Lower leg skin (tissue), 4 donors: ENCODE results near the gene MUC5AC. TPM values are rescaled to one million over a fixed set of nuclear protein-coding genes. Genes with fewer than 3 reads are reported as not detected.

Experiments used
- DNase-seq, 2 donors: peaks; one replicate each; pipeline ENCODE4 v3.0.0-alpha.2; 2019; ENCODE audit warnings: low spot score in 2 of 2
- H3K4me3 ChIP-seq: fragments of 200-600 bp; sonication (generic); 2 replicates; pipeline ENCODE4 v1.5.1; 2017; ENCODE audit warnings: mild to moderate bottlenecking, low read depth; ENCODE audit not compliant: poor library complexity, severe bottlenecking
- POLR2A ChIP-seq, 2 donors: fragments of 450-650 bp; IDR thresholded peaks; one replicate each; pipeline ENCODE4 v1.6.1; 2016 to 2017; ENCODE audit warnings: antibody characterized with exemption in 2 of 2, mild to moderate bottlenecking in 1 of 2, moderate library complexity in 1 of 2
- WGBS, 2 donors: methylation state at CpG; one replicate each; pipeline ENCODE4 v1.1.5; 2018; 5-methylcytosine and 5-hydroxymethylcytosine counted together
- intact Hi-C: fragments of 100-400 bp; cut with DNase I; formaldehyde crosslinking; loops from one replicate; pipeline ENCODE4 v1.15.0; 2023; ENCODE audit warnings: low total_unique reads
- total RNA-seq, 4 donors: library from RNA; depleted of rRNA; stranded (reverse); fragments of >200 nt; gene quantifications; one replicate each; pipeline ENCODE4 v1.1.0, GENCODE V29; 2016
- TF ChIP-seq, protein P1 (sequence below), 3 donors: fragments of 450-650 bp; IDR thresholded peaks; one replicate each; pipeline ENCODE4 v1.5.1; 2016; ENCODE audit warnings: antibody characterized with exemption in 3 of 3, mild to moderate bottlenecking in 3 of 3, moderate library complexity in 2 of 3

The MUC5AC gene
- total RNA-seq, 4 donors from 2014 or later = 0.02 to 0.04 (median 0.03) TPM; not detected in 1

DNA sequence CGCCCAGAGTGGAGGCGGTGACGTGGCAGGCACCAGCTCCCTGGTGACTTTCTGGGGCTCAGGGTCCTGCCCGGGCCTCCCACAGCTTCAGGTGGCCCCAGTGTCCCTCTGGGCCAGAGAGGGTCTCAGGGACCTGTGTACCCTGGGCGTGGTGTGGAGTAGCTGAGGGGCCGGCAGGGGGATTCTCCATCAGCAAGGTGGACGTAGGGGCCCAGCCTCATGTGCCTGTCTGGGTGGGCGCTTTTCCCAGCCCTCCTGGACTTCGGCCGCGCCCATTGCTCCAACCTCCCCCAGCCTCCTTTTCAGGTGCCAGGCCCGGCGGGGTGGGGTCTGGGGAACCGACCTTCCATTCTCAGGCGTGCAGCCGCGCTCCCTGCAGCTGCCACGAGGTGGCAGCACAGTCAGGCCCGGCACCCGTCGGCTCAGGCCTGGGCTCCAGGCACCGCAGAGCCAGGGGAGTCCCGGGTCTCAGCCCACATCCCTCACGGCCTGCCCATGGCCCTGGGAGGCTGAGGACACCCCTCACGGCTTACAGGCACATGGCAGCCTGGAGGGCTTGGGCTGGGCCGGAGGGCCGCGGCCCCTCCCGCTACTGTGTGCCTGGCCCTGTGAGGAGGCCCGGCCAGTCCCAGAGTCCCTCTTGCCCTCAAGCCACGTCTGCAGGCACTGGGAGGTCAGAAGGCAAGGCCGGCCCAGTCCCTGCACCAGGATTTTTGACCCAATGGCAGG is 45.2 kb downstream of the MUC5AC start:
- DNase-seq = peak in 1 of 2 donors; percentile 89
- TF ChIP-seq POLR2A (IDR thresholded peaks at IDR 0.05) = no peak
- TF ChIP-seq, protein P1, sequence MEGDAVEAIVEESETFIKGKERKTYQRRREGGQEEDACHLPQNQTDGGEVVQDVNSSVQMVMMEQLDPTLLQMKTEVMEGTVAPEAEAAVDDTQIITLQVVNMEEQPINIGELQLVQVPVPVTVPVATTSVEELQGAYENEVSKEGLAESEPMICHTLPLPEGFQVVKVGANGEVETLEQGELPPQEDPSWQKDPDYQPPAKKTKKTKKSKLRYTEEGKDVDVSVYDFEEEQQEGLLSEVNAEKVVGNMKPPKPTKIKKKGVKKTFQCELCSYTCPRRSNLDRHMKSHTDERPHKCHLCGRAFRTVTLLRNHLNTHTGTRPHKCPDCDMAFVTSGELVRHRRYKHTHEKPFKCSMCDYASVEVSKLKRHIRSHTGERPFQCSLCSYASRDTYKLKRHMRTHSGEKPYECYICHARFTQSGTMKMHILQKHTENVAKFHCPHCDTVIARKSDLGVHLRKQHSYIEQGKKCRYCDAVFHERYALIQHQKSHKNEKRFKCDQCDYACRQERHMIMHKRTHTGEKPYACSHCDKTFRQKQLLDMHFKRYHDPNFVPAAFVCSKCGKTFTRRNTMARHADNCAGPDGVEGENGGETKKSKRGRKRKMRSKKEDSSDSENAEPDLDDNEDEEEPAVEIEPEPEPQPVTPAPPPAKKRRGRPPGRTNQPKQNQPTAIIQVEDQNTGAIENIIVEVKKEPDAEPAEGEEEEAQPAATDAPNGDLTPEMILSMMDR (IDR thresholded peaks at IDR 0.05) = peak in 1 of 3 donors; percentile 63
- 24 to 31% methylated on average over 2 to 16 of the region's 32 CpGs for WGBS, 2 donors
- H3K4me3 ChIP-seq = no peak overlapping the region
- intact Hi-C loops = loop anchor here (10.0 kb wide), 1 partner anchor 312 kb away; no protein-coding TSS in a partner anchor

DNA sequence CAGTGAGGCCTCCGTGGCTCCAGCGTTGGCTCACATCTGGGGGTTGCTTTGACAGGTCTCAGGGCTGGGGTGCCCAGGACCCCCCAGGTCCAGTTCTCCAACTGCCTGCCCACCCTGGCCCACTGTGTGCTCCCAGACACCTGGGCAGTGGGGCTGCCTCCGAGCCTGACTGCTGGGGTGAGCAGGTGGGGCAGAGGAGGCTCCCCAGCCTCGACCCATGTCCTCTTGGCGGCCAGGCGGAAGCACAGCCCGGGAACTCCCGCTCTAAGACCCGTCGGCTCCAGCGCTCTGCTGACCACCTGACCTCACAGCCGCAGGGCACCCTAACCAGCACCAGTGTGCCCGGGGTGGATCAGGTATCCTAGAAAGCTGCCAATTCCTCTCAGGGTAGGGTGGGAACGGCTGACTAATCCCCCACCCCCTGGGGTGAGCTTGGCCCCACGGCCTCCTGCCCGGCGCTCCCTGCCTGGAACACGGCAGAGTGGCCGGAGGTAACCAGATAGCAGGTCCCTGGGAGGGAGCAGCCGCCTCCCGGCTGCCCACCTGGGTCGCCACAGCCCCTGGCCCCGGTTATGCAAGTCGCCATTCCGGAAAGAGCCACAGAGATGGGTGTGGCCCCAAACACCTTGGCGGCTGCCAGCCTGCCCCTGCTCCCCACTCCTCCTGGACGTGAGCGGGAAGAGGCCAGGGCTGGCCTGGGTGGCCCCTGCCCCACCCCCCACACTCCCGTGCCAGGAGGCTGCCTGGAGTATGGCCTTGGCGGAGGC is 45.9 kb downstream of the MUC5AC start:
- TF ChIP-seq, protein P1 (IDR thresholded peaks at IDR 0.05) = no peak
- no peak for TF ChIP-seq POLR2A (IDR thresholded peaks at IDR 0.05)
- DNase-seq = peak in 1 of 2 donors; percentile 82
- intact Hi-C loops = loop anchor here (10.0 kb wide), 1 partner anchor 311 kb away; no protein-coding TSS in a partner anchor
- H3K4me3 ChIP-seq = no peak overlapping the region
- WGBS, 2 donors = 50 to 60% methylated on average over 12 to 16 of the region's 30 CpGs

DNA sequence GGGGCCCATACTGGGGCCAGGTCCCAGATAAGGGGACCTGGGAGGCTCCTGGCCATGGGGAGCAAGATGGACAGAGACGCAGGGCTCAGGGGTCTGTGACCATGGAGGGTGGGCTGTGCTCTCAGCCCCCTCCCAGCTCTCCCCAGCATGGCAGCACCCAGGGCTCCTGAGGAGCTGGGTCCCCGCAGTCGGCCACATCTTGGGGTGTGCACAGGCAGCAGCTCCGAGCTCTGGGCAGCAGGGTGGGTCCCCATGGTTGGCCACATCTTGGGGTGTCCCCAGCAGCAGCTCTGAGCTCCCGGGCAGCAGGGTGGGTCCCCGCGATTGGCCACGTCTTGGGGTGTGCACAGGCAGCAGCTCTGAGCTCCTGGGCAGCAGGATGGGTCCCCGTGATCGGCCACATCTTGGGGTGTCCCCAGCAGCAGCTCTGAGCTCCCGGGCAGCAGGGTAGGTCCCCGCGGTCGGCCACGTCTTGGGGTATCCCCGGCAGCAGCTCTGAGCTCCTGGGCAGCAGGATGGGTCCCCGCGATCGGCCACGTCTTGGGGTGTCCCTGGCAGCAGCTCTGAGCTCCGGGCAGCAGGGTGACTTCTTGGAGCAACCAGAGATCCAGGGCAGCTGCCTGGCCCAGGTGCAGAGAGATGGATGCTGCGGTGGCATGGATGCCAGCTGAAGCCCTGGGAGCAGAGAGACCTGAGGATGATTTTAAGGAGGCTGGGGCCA is 46.8 kb downstream of the MUC5AC start:
- TF ChIP-seq, protein P1 (IDR thresholded peaks at IDR 0.05) = no peak
- no peak for TF ChIP-seq POLR2A (IDR thresholded peaks at IDR 0.05)
- WGBS, 2 donors = 70 to 86% methylated on average over 11 of the region's 22 CpGs

GRCh38 chr11:1205121-1205986 is 47.6 kb downstream of the MUC5AC start:
- DNase-seq = peak in 1 of 2 donors; percentile 81
- H3K4me3 ChIP-seq = no peak overlapping the region
- intact Hi-C loops = loop anchor here (10.0 kb wide), 1 partner anchor 309 kb away; no protein-coding TSS in a partner anchor
- TF ChIP-seq POLR2A (IDR thresholded peaks at IDR 0.05) = no peak
- TF ChIP-seq, protein P1 (IDR thresholded peaks at IDR 0.05) = no peak
- 70 to 71% methylated on average over 34 to 35 of the region's 35 CpGs for WGBS, 2 donors

More for the DNA sequence above, 46.8 kb downstream of the MUC5AC start:
- no peak overlapping the region for H3K4me3 ChIP-seq
- intact Hi-C loops = loop anchor here (10.0 kb wide), 1 partner anchor 310 kb away; no protein-coding TSS in a partner anchor
- peak in 1 of 2 donors; percentile 80 for DNase-seq

DNA sequence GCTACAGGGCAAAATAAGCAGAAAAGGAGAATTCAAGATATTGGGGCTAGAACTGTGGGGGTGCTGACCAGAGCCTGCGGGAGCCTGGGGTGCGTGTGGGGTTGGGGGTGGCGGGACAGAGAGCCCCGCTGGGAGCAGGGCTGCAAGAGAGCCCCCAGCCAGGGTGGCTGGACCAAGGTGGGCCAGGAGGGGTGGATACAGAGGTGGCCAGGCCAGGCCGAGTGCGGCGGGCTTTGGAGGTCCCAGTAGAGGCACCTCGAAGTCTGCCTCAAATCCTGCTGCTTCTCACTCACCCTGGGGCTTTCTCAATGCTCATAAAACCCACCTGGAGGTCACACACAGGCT is 48.2 kb downstream of the MUC5AC start:
- DNase-seq = peak in 1 of 2 donors; percentile 63
- no peak overlapping the region for H3K4me3 ChIP-seq
- TF ChIP-seq POLR2A (IDR thresholded peaks at IDR 0.05) = no peak
- WGBS, 2 donors = 87 to 88% methylated on average over 8 of the region's 8 CpGs
- intact Hi-C loops = loop anchor here (10.0 kb wide), 1 partner anchor 309 kb away; no protein-coding TSS in a partner anchor
